Measurements from ENCODE around the gene PRKAG2. TPM values are rescaled to one million over a fixed set of nuclear protein-coding genes. Genes with fewer than 3 reads are reported as not detected.

Gene PRKAG2
- total RNA-seq, 1 donor from 2014 or later: 35.4 TPM

- Histone ChIP-seq H3K4me1 (peaks cover 15% of the 10 kb centered on the region), H3K36me3 (no peaks in the 10 kb centered on the region), H3K27ac (no peak overlapping the region), H3K9me3 (no peaks in the 10 kb centered on the region), H3K27me3 (ENCODE audit: low read depth) (no peaks in the 10 kb centered on the region), H3K4me3 (no peak overlapping the region)
- no peak for DNase-seq
- no peak for ATAC-seq
- TF ChIP-seq CTCF (IDR thresholded peaks at IDR 0.05): no peak
- intact Hi-C loops (cut with DNase I): no loop called here
Measured at GRCh38 chr7:151730591-151730990, 146.3 kb downstream of the PRKAG2 start.

DNA sequence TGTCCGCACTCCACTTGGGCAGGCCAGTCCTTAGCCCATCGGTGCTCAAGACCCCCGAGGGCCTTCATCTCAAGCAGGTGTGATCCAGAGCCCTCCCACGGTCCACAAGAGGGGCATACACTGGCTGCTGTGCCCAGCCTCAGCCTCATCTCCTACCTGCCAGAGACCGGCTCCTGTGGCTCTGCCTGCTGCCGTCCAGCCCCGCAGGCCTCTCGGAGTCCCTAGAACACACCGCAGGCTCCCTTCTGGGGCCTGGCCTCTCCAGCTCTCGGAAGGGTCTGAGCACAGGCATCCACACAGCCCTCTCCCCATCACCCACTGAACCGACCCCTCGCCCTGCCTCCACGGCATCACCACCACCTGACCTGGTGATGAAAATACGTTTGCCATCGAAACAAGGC is 147.4 kb downstream of the PRKAG2 start:
- H3K27ac ChIP-seq: no peak overlapping the region
- peaks cover 15% of the 10 kb centered on the region for H3K4me1 ChIP-seq
- H3K27me3 ChIP-seq (ENCODE audit: low read depth): no peaks in the 10 kb centered on the region
- H3K4me3 ChIP-seq: no peak overlapping the region
- no peaks in the 10 kb centered on the region for H3K36me3 ChIP-seq
- no peaks in the 10 kb centered on the region for H3K9me3 ChIP-seq
- no peak for TF ChIP-seq CTCF (IDR thresholded peaks at IDR 0.05)
- intact Hi-C loops (cut with DNase I): no loop called here
- ATAC-seq (no peak), DNase-seq (no peak)

GRCh38 chr7:151728746-151729145 is 148.2 kb downstream of the PRKAG2 start:
- intact Hi-C loops (cut with DNase I): no loop called here
- Histone ChIP-seq H3K9me3 (no peaks in the 10 kb centered on the region), H3K27ac (no peak overlapping the region), H3K36me3 (no peaks in the 10 kb centered on the region), H3K4me1 (peaks cover 15% of the 10 kb centered on the region), H3K4me3 (no peak overlapping the region), H3K27me3 (ENCODE audit: low read depth) (no peaks in the 10 kb centered on the region)
- DNase-seq (no peak), ATAC-seq (no peak)
- TF ChIP-seq CTCF (IDR thresholded peaks at IDR 0.05): no peak

DNA sequence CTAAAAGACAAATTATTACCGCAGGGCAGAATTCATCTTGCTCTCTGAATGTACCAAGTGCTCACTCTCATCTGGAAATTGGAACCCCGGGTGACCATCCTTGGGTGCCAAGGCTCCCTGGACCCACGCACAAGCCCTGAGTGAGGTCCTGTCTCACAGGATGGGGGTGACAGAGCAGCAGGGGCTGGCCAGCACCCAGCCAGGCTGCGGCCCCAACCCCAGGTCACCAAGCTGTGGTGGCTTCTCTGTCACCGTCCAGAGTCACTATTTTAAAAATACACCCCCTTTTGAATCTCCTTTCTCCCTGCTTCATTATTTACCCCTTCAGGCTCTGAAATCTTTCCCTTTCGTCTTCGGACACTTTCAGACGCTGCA is 148.6 kb downstream of the PRKAG2 start:
- ATAC-seq: no peak
- Histone ChIP-seq H3K4me1 (peaks cover 15% of the 10 kb centered on the region), H3K27ac (no peak overlapping the region), H3K36me3 (no peaks in the 10 kb centered on the region), H3K4me3 (no peak overlapping the region), H3K27me3 (ENCODE audit: low read depth) (no peaks in the 10 kb centered on the region), H3K9me3 (no peaks in the 10 kb centered on the region)
- DNase-seq: no peak
- intact Hi-C loops (cut with DNase I): no loop called here
- no peak for TF ChIP-seq CTCF (IDR thresholded peaks at IDR 0.05)

- no peaks in the 10 kb centered on the region for H3K9me3 ChIP-seq
- DNase-seq (peak; percentile 67), ATAC-seq (peak; percentile 82 to 84)
- H3K27ac ChIP-seq: no peak overlapping the region
- no peak for TF ChIP-seq CTCF (IDR thresholded peaks at IDR 0.05)
- intact Hi-C loops (cut with DNase I): no loop called here
- H3K27me3 ChIP-seq (ENCODE audit: low read depth): no peaks in the 10 kb centered on the region
- H3K4me3 ChIP-seq: no peak overlapping the region
- H3K4me1 ChIP-seq: peaks cover 15% of the 10 kb centered on the region
- no peaks in the 10 kb centered on the region for H3K36me3 ChIP-seq
Measured at GRCh38 chr7:151727579-151728285, 149.2 kb downstream of the PRKAG2 start.

All from lower lobe of right lung (tissue), 2 donors.